ENCODE results near the gene RCC2.
"Not testable (repeated sequence)": the region's sequence is repeated elsewhere in the genome, so short reads cannot be mapped to it uniquely, and the experiment has no call there.

RCC2 gene

DNA sequence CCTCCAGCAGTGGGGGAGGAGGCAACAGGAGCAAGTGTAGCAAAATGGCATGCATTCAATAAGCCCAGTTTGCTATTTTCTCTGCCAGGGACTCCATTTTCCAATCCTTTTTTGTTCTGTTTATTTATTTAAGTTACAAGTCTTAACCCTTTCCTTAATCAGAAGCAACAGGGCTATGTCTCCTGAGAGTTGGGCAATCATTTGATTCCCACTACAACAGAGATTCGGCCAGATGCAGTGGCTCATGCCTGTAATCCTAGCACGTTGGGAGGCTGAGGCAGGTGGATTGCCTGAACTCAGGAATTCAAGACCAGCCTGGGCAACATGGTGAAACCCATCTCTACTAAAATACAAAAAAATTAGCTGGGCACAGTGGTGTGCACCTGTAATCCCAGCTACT is 25.5 kb downstream of the RCC2 start:
- no peak for DNase-seq

DNA sequence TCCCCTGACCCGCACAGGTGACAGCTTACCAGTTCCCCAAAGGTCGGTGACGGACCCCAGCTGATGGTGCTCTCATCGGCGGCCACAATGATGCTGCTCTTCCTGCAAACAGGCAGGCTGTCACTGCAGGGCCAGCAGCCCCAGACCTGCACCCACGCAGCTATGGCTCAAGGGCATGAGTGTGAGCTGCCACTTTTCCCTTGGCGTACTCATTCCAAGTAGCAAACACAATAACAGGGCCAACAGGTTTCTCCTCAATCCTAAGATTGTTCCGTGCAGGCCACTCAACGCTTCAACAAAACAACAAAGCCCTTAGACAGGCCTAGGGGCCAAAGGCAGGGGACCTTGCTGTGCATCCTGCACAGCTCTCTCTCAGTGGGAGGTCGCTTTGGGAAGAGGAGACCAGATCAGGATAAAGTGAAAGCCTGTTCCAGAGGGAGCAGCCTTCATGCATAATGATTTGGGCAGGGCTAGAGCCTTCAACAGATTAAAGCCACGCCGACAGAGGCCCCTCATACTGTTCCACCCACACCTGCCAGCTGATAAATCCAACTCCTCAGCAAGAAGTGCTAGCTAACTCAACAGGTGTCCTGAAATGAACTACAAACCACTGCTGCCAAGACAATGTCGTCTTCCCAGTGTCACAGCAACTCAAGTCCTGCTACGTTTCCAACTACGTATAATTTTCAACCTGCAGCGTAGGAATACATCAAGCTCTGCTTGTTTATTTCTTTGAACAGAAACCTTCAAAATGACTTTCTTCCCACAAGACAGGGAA is 27.2 kb downstream of the RCC2 start:
- DNase-seq = no peak

DNA sequence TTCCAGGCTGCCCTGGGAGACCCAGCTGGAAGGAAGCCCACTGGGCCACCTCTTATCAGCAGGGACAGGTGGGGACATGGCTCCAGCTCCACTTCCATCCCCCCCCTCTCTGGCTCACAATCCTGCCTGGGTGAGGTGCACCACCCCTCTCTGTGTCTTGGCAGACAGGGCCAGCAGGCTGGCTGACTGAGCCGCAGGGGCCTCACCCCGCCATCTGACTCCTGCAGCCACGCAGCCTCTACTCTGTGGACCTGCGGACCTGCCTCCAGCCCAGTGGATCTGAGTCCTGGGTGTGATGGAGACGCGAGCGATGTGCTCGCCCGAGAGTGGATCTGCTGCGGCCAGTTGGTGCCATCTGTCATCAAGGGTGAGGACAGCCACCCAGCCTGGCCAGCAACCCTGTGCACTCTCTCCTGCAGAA is 30.1 kb downstream of the RCC2 start:
- no peak for DNase-seq

DNA sequence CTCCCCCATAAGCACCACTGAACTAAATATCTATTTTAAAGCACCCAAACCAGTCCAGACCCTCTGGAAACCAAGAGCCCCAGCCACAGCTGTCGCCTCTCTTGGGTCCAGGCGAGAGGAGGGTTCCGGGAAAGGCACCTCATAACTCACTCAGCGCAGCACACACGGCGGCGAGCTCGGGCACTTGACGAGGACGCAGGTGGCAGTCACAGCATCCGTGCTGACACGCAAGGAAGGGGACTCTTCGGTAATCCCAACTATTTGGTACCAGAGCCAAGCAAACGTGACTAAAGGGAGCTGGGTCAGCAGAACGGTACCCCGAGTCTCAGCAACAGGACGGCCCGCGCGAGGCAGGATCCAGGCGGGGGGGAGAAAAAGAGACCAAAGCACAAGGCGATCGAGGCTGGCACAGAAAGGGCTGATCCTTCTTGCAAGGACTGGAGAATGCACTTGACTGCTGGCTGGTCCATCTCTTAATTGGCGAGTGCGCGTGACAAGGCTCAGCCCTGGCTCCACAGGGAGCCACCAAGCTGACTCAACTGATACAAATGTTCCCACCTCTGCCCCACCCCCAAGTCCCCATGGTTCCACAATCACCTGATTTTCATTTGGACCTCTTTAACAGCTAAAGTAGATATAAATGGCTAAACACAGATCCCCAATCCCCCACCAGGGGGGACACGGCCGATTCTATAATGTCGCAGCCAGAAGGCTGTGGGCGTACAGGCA is 31.5 kb downstream of the RCC2 start:
- not testable (repeated sequence) for DNase-seq

DNA sequence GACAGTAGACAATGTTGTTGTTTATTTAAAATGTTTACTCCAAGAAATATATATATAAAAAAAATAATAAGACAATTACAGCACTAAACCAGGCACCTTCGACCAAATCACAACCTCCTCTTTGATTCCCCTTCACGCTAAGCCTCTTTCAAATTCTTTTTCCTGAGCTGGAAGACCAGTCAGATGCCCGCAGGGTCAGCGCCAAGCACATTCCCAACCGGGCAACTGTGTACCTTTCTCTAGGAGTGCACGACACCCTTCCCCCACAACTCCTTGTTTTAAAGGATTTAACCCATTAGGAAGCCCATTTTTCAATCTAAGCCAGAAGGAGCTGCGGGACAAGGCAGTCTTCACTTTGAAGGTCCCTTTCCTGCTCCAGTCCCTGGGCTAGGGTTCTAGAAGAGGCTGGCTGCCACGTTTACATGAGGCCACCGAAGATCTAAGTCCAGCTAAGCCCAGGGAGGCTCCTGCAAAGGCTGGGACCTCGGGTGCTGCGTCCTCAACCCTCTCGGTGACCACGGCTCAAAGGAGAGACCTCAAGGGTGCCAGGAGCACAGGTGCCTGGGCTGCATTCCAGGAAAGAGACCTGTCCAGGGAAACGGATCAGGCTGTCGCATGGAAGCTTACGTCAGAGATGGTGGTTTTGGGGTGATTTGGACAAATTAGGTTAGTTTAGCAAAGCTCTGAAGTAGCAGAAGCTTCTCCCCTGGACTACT is 32.6 kb downstream of the RCC2 start:
- not testable (repeated sequence) for DNase-seq

DNA sequence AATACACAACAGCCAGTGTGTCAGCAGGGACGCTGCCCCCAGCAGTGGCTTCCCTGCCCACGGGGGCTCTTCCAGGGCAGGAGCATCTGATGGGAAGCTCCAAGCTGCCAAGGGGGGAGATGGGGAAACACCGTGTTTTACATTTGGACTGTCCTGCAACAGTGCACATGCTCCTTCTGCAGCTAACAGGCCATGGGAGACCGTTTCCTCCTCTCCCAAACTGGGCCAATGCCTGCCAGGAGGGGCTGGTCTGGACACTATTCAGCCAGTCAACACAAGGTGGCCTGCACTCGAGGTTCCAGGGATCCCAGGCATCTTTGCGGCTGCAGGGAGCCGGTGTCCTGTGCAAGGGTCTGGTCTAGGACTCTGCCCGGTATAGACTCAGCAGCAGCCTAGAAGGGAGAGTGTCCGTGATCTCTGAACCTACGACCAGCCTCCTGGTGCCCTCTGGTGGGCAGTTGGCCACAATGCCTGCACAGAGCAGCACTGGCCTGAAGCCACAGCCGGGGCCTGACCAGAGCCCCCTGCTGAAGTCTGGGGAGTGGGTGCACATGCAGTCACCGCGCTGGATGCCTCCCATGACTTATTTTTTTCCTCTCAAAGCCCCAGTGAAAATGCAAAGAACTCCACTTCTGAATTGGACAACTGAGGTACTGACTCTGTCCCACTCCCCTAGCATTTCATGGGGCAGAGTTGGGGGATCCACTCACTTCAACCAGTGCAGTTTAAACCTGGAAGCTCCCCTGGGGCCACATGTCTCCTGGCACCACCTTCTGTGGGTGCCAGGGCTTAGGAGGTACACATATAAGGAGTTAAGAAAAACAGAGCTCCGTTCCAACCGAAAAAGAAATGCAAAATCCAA is 33.3 kb downstream of the RCC2 start:
- no peak for DNase-seq

DNA sequence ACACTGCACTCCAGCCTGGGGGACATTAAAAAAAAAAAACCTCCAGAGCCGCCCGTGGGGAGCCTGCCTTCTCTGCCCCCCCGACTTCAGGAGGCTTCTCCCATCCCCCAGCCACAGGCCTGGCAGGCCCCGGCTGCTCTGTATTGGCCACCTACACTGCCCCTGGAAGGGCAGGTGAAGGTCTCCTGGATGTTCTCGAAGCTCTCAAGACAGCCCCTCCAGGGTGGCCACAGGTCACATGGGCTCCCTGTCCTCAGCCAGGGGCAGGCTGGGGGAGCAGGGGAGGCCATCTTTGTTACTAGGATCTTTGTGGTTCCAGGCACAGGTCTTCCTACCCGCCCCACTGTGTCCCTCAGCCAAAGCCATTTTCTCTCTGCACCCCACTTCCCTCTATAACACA is 34.7 kb downstream of the RCC2 start:
- DNase-seq = no peak

DNA sequence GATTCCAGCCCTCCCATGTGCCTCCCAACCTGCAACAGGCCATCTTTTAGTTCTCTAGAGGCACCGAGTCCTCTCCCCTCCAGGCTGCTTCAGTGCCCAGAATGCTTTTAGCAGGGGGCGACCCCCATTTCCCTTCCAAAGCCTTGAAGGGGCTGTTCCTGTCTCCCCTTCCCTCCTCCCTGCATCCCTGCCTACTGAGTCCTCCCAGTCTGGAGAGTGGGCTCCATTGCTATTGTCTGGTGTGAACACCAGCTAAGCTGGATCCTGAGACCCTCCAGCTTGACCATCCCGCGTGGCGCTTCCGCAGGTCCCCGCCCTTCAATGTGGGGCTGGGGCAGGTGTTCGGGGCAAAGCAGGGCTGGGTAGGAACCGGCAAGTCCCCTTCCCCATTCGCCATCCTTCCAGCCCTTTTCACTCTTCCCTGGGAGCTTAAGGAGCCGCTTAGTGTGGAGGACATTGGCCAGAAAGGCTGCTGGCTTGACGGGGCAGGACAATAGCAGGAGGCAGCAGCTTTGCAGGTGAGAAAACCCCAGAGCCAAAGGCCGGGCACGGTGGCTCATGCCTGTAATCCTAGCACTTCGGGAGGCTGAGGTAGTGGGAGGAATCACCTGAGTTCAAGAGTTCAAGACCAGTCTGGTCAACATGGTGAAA is 35.3 kb downstream of the RCC2 start:
- DNase-seq = no peak

DNA sequence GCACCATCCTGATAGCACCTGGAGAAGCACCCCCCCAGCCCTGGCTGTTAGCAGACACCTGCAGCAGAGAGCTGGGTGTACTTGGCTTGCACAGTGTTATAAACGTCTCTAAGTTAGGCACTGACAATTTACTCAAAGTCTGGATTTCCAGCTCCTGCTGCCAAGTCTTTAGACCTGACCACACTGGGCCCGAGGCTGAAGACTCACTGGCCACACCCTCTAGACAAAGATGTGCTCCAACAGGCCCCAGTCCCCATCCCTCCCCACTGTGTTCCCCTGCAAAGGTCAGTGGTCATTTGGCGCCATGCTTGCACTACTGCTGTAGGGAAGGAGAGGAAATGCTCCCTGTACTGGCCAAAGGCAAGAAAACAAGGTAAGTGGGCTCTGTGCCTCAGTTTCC is 36.4 kb downstream of the RCC2 start:
- DNase-seq = no peak

DNA sequence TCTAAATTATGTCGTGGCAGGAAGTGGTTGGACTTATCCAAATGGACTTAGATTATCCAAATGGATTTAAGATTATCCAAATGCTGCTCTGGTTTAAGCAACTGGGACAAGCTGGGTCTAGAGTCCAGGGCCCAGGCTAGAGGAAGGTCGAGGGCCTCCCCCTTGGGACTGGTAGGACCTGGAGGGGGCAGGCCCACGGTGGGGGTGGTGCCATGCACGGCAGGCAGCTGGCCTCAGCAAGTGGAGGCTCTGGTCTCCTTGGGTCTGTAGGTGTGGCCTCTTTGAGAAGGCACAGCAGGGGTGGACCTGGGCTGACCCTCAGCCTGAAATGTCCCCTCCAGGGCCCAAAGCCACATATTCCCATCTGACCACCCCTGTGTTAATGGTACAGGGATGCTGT is 37.6 kb downstream of the RCC2 start:
- no peak for DNase-seq

DNA sequence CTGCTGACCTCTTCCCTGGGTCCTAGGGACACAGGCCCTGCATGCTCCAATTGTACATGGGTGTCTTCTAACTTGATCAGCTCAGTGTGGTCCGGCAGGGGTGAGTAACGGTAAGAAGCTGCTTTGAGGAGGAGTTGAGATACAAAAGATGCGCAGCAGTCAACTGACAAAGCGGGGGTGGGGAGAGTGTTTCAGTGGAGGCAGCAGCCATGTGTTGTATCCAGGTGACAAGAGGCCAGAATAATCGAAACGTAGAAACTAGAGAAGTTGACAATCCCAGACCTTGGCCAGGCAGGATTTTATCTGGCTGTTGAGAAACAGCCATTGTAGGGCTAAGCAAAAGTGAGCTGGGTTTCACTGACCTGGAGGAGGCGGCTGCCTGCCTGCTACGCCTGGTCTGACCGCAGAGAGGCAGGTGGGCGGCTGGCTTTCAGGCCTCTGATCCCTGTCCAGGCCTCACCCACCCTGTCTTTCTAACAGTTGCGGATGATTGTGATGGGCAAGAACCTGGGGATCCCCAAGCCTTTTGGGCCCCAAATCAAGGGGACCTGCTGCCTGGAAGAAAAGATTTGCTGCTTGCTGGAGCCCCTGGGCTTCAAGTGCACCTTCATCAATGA is 38.6 kb downstream of the RCC2 start:
- no peak for DNase-seq

DNA sequence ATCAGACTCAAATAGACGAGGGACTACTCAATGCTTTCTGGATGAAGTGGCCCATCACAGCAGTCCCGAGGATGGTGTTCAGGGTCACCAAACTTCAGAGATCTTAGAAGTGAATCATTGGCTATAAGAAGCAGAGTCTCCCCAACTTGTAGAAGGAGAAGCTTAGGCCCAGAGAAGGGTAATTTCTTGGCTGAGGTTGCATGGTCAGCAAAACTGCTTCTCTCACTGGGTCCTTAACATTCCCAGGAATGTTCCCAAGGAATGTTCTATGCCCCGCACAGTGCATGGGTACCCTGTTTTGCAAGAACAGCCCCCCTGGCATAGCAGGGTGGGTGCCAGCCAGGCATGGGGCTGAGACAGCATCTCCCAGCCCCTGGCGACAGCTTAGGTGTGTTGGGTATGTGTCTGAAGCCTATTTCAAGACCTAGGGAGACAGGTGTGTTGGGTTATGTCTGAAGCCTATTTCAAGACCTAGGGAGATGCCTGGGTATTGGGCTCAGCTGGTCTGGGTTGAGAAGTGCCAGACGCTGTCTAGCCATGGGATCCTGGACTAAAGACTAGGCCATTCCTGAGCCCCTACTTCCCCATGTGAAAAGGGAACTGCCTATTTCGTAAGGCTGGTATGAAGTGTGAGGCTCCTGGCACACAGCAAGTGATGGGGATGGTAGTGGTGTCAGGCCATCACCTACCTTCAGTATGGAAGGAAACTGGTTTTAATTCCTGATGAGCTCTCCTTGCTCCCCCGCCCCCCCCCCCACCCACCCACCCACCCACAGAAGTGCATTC is 41.4 kb downstream of the RCC2 start:
- no peak for DNase-seq

DNA sequence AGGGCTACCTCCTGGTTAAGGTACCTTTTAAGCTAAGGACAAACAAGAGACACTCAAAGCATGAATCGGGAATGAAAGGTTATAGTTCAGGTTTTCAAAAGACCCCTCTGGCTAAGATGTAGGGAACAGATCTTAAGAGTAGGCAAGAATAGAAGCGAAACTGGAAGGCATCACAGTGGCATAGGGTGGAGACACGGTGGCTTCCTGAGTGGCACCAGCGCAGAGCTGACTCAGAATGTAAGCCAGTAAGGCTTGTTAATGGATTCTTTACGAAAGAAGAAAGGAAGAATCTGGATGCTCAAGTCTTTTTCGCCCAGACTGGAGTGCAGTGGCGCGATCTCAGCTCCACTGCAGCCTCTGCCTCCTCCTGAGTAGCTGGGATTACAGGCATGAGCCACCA is 46.2 kb downstream of the RCC2 start:
- no peak for DNase-seq

DNA sequence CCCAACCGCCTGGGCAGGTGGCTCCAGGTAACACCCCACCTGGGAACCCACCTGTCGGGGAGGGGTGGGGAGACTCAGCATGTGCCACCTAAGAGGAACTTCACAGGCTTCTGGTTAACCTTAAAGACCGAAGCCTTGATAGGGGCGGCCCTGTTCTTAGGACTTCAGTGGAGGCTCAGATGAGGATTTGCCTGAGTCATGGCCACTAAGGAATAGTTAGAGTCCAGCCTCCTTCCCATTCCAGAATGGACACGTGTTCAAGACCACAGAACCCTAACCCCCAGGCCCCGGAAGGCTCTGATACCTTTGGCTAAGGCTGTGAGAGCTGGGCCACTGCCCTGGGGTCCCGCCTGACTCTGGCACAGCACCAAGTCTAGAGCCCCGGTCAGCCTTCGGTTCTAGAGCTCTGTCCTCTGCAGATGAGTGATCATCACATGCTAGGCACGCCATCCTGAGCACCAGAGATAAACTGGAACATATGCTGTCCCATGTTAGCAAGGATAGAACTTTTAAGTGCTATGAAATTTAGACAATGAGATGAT is 47.2 kb downstream of the RCC2 start:
- DNase-seq = no peak

DNA sequence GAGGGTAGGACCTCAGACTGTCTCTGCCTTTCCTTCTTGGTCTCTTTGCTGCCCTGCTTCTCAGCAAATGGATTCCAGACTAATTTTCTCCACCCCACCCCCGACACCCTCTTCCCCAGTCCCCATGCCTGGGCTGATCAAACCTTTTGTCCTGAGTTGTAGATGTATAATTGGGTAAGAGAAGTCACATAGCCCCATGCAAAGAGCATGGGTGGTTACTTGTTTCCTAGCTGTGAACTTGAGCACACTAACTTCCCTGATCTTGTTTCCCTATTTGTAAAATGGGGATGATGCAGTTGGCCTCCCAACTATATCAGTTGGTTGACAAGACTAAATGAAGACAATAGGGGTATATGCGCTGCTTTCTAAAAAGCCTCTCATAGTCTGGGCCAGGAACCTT is 58.3 kb downstream of the RCC2 start:
- DNase-seq = no peak

DNA sequence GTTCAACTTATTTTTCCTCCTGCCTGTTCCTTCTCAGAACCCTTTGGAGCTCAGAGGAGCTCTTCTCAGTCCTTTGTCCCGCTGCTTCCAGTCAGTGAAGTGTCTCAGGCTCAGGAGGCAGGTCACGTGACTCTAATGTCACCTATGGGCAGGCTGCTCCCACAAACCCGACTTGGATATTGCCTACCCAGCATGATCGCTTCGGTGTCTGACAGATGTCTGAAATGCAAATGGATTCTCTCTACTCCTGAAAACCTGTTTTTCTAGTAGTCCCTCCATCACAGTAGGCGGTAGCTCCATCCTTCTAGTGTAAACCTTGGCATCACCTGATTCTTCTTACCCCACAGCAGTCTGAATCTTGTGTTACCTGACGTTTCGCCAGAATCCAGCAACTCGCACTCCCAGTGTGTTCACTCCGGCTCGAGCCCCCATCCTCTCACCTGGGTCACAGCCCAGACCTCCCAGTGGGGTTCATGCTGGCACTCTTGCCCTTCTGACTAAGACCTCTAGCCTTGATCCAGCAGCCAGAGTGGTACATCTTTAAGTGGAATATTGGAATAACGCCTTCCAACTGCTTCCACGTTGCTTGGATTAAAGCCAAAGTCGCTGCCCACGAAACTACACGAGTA is 62.0 kb downstream of the RCC2 start:
- no peak for DNase-seq

DNA sequence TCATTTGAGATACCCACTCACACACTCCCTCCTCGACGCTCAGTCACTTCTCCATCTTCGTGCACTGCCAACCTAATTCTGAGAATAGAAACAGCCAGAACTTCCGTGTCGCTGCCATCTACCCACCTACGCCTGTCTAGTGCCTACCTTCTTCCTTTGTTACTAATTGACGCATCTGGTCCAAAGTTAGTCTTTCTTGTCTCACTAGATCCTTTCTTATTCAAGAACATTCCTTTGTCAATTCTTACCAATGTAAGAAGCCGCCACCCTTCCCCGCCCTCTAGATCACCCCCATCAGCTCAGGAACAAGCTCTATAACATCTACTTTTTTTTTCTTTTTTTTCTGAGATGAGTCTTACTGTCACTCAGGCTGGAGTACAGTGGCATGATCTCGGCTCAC is 63.8 kb downstream of the RCC2 start:
- no peak for DNase-seq

DNA sequence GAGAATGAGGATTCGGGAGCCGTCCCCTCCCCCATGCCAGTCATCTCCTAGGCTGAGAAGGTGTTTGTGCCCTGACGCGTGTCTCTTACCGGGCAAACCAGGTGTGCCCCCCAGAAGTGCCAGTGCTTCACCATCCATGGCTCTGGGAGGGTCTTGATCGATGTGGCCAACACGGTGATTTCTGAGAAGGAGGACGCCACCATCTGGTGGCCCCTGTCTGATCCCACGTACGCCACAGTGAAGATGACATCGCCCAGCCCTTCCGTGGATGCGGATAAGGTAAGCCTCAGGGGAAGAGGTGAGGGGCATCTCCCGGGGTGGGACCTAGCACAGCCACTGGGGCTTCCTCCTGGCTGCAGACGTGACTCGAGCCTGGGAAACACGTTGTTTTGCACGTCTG is 66.5 kb downstream of the RCC2 start:
- no peak for DNase-seq

DNA sequence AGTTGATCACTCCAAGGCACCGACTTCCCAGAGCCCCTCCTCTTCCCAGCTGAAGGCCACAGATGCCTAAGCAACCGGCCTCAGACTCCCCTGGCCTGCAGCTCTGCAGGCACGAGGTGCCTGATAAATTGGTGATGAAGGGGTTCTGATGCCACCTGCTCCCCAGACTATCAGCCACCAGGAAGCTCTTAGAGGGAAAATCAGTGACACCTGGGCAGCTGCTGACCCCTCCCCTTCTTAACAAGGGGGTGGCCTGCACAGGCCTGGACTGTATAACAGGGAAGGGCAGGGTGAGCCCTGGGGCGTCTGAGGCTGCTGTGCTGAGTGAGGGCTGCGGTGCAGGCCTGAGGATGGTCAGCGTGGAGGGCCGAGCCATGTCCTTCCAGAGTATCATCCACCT is 67.6 kb downstream of the RCC2 start, which contains the start of gene PADI6:
PADI6 (plus strand) TSS at position 301 of the 400 bp plus-strand sequence; CDS start at position 351, 50 bp downstream.
- no peak for DNase-seq

DNA sequence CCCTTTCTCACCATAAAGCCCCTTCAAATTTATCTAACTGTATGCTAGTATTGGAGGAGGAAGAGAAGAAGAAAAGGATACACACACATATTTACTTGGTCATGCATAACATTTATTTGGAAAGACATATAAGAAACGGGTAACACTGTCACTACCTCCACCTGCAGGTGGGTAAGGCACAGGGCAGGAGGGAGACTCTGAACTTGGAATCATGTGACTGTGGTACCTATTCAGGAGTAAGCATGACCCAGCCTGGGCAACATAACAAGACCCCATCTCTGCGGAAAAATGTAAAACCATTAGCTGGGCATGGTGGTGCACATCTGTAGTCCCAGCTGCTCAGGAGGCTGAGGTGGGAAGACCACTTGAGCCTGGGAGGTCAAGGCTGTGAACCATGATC is 68.9 kb downstream of the RCC2 start:
- DNase-seq = no peak
